ENCODE measurements around the gene MGAM2. TPM values are rescaled to one million over a fixed set of nuclear protein-coding genes. Genes with fewer than 3 reads are reported as not detected.

The MGAM2 gene
- total RNA-seq, 1 experiment from 2014 or later, result 0.10 TPM

DNA sequence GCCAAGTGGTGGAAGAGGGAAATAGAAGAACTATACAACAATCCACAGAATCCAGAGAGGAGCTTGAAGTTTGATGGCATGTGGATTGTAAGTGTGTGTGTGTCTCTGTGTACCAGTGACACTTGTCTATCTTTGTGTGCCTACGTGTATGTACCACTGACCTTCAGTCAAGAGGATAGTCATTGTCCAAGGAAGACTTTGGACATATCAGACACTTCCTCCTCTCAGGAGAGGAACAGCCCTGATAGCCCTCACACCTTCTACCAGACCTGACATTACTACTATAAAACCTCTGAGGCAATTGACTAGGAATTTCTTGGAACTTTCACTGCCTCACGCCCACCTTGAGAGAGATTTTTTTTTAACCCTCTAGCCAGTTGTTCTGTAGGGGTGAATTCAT lies 19.6 kb upstream of the MGAM2 start:
- Histone ChIP-seq H3K36me3 (ENCODE audit: control insufficient read depth, insufficient read depth, low read length) (no peaks in the 10 kb centered on the region), H3K27ac (ENCODE audit: low read length) (no peak overlapping the region), H3K4me1 (ENCODE audit: control insufficient read depth, insufficient read depth, low read length) (no peaks in the 10 kb centered on the region), H3K27me3 (ENCODE audit: control insufficient read depth, insufficient read depth, low read length) (no peaks in the 10 kb centered on the region), H3K4me3 (ENCODE audit: low read depth in 2 of 2, low read length in 2 of 2) (no peak overlapping the region), H3K9me3 (ENCODE audit: control insufficient read depth, insufficient read depth, low read depth, low read length) (no peaks in the 10 kb centered on the region)
- intact Hi-C loops (cut with micrococcal nuclease; ENCODE audit: unreplicated experiment) (no loop called here), in situ Hi-C loops (cut with HindIII; ENCODE audit: low pct_unique_long_range_greater_than_20kb, low sequenced_read_pairs) (no loop called here)
- no peak for DNase-seq (ENCODE audit: low read depth, low spot score)
- ATAC-seq, result no peak
- ChIA-PET CTCF (no interaction called here), POLR2A (interaction anchor here (0.7 kb wide), 1 partner anchor 12 kb away, joined by 3 read pairs; no protein-coding TSS in a partner anchor)
- BruUV-seq (replicated peaks), result no TSS peak
- TF ChIP-seq, protein P1, sequence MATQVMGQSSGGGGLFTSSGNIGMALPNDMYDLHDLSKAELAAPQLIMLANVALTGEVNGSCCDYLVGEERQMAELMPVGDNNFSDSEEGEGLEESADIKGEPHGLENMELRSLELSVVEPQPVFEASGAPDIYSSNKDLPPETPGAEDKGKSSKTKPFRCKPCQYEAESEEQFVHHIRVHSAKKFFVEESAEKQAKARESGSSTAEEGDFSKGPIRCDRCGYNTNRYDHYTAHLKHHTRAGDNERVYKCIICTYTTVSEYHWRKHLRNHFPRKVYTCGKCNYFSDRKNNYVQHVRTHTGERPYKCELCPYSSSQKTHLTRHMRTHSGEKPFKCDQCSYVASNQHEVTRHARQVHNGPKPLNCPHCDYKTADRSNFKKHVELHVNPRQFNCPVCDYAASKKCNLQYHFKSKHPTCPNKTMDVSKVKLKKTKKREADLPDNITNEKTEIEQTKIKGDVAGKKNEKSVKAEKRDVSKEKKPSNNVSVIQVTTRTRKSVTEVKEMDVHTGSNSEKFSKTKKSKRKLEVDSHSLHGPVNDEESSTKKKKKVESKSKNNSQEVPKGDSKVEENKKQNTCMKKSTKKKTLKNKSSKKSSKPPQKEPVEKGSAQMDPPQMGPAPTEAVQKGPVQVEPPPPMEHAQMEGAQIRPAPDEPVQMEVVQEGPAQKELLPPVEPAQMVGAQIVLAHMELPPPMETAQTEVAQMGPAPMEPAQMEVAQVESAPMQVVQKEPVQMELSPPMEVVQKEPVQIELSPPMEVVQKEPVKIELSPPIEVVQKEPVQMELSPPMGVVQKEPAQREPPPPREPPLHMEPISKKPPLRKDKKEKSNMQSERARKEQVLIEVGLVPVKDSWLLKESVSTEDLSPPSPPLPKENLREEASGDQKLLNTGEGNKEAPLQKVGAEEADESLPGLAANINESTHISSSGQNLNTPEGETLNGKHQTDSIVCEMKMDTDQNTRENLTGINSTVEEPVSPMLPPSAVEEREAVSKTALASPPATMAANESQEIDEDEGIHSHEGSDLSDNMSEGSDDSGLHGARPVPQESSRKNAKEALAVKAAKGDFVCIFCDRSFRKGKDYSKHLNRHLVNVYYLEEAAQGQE (IDR thresholded peaks at IDR 0.05; ENCODE audit: insufficient read depth in 1 of 2, low read depth in 2 of 2, low read length in 1 of 2), result no peak
- no peak for TF ChIP-seq TCF7L2 (IDR thresholded peaks at IDR 0.05; ENCODE audit: low read depth, low read length)
- TF ChIP-seq, protein P2, sequence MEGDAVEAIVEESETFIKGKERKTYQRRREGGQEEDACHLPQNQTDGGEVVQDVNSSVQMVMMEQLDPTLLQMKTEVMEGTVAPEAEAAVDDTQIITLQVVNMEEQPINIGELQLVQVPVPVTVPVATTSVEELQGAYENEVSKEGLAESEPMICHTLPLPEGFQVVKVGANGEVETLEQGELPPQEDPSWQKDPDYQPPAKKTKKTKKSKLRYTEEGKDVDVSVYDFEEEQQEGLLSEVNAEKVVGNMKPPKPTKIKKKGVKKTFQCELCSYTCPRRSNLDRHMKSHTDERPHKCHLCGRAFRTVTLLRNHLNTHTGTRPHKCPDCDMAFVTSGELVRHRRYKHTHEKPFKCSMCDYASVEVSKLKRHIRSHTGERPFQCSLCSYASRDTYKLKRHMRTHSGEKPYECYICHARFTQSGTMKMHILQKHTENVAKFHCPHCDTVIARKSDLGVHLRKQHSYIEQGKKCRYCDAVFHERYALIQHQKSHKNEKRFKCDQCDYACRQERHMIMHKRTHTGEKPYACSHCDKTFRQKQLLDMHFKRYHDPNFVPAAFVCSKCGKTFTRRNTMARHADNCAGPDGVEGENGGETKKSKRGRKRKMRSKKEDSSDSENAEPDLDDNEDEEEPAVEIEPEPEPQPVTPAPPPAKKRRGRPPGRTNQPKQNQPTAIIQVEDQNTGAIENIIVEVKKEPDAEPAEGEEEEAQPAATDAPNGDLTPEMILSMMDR (IDR thresholded peaks at IDR 0.05), result no peak
- TF ChIP-seq POLR2AphosphoS5 (IDR thresholded peaks at IDR 0.05; ENCODE audit: low read depth, low read length), result no peak
- TF ChIP-seq SIN3A (IDR thresholded peaks at IDR 0.05; ENCODE audit: borderline replicate concordance, insufficient read depth, low read depth, low read length), result no peak

DNA sequence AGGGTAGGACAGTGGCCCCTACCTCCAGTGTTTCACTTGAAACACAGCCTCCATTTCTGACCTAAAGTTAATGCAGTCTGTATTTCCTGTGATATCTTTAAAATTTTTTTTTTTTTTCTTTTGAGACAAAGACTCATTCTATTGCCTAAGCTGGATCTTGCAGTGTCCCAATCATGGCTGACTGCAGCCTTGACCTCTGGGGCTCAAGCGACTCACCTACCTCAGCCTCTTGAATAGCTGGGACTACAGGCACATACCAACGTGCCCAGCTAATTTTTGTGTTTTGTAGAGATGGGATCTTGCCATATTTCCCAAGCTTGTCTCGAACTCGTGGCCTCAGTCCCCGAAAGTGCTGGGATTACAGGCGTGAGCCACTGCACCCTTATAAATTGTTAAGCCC lies 16.7 kb upstream of the MGAM2 start:
- TF ChIP-seq SIN3A (IDR thresholded peaks at IDR 0.05; ENCODE audit: borderline replicate concordance, insufficient read depth, low read depth, low read length), result no peak
- TF ChIP-seq TCF7L2 (IDR thresholded peaks at IDR 0.05; ENCODE audit: low read depth, low read length), result no peak
- TF ChIP-seq, protein P2 (IDR thresholded peaks at IDR 0.05), result no peak
- no peak for TF ChIP-seq POLR2AphosphoS5 (IDR thresholded peaks at IDR 0.05; ENCODE audit: low read depth, low read length)
- TF ChIP-seq, protein P1 (IDR thresholded peaks at IDR 0.05; ENCODE audit: insufficient read depth in 1 of 2, low read depth in 2 of 2, low read length in 1 of 2), result no peak
- BruUV-seq (replicated peaks), result no TSS peak
- intact Hi-C loops (cut with micrococcal nuclease; ENCODE audit: unreplicated experiment), result no loop called here

More for the DNA sequence above, 16.7 kb upstream of the MGAM2 start:
- H3K36me3 ChIP-seq (ENCODE audit: control insufficient read depth, insufficient read depth, low read length), result no peaks in the 10 kb centered on the region
- no peaks in the 10 kb centered on the region for H3K4me1 ChIP-seq (ENCODE audit: control insufficient read depth, insufficient read depth, low read length)
- no peak for DNase-seq (ENCODE audit: low read depth, low spot score)
- no peaks in the 10 kb centered on the region for H3K9me3 ChIP-seq (ENCODE audit: control insufficient read depth, insufficient read depth, low read depth, low read length)
- ChIA-PET POLR2A (no interaction called here), CTCF (no interaction called here)
- ATAC-seq, result no peak
- H3K27me3 ChIP-seq (ENCODE audit: control insufficient read depth, insufficient read depth, low read length), result no peaks in the 10 kb centered on the region
- no peak overlapping the region for H3K4me3 ChIP-seq (ENCODE audit: low read depth in 2 of 2, low read length in 2 of 2)
- in situ Hi-C loops (cut with HindIII; ENCODE audit: low pct_unique_long_range_greater_than_20kb, low sequenced_read_pairs), result no loop called here
- H3K27ac ChIP-seq (ENCODE audit: low read length), result no peak overlapping the region

Measured in Panc1 (cell line).